GM23338 (cell line): ENCODE measurements around the gene ZNF609. TPM values are rescaled to one million over a fixed set of nuclear protein-coding genes. Genes with fewer than 3 reads are reported as not detected.

ENCODE experiments used
- ATAC-seq: fragments of 200-7000 bp; cut with Tn5 transposase; 3 replicates; pipeline ENCODE4 v1.9.1; 2020
- DNase-seq: peaks from one replicate; pipeline ENCODE4 v3.0.0-alpha.2; 2015; ENCODE audit warnings: low spot score
- H2AFZ ChIP-seq: fragments of 200-600 bp; sonication (generic); 2 replicates; pipeline ENCODE4 v1.8.0; 2016; ENCODE audit warnings: antibody characterized with exemption, mild to moderate bottlenecking, moderate library complexity
- H3F3A ChIP-seq: fragments of 200-600 bp; sonication (generic); replicated peaks from 2 replicates; pipeline ENCODE4 v1.8.0; 2017; ENCODE audit warnings: antibody characterized with exemption, mixed run types, low read depth
- H3K27ac ChIP-seq: fragments of 200-600 bp; sonication (generic); 2 replicates; pipeline ENCODE4 v1.6.1; 2016; ENCODE audit warnings: low read depth
- H3K27me3 ChIP-seq: fragments of 200-600 bp; sonication (generic); 2 replicates; pipeline ENCODE4 v1.8.0; 2016; ENCODE audit warnings: mild to moderate bottlenecking, mixed run types, moderate library complexity; ENCODE audit not compliant: insufficient read depth
- H3K36me3 ChIP-seq: fragments of 200-600 bp; sonication (generic); 2 replicates; pipeline ENCODE4 v1.8.0; 2016; ENCODE audit warnings: mild to moderate bottlenecking; ENCODE audit not compliant: insufficient read depth
- H3K4me1 ChIP-seq: fragments of 200-600 bp; sonication (generic); 2 replicates; pipeline ENCODE4 v1.8.0; 2016; ENCODE audit warnings: mild to moderate bottlenecking, moderate library complexity; ENCODE audit not compliant: insufficient read depth
- H3K4me2 ChIP-seq: fragments of 200-600 bp; sonication (generic); 2 replicates; pipeline ENCODE4 v1.7.1; 2017; ENCODE audit warnings: mixed run types
- H3K4me3 ChIP-seq: fragments of 200-600 bp; sonication (generic); 2 replicates; pipeline ENCODE4 v1.6.1; 2016; ENCODE audit warnings: mixed run types
- H3K79me2 ChIP-seq: fragments of 200-600 bp; sonication (generic); replicated peaks from 2 replicates; pipeline ENCODE4 v1.8.0; 2017; ENCODE audit warnings: mild to moderate bottlenecking; ENCODE audit not compliant: insufficient read depth
- H3K9me2 ChIP-seq: fragments of 200-600 bp; sonication (generic); 2 replicates; pipeline ENCODE4 v1.8.0; 2017; ENCODE audit not compliant: insufficient read depth
- H4K20me1 ChIP-seq: fragments of 200-600 bp; sonication (generic); replicated peaks from 2 replicates; pipeline ENCODE4 v1.8.0; 2017; ENCODE audit warnings: mild to moderate bottlenecking; ENCODE audit not compliant: insufficient read depth
- H3K27ac Mint-ChIP-seq: 2 replicates; pipeline ENCODE4 v1.8.0; 2020; ENCODE audit warnings: inconsistent platforms, mild to moderate bottlenecking, moderate library complexity, mixed read lengths
- H3K27me3 Mint-ChIP-seq: 3 replicates; pipeline ENCODE4 v1.8.0; 2022; ENCODE audit warnings: low read depth, mild to moderate bottlenecking, moderate library complexity, mixed read lengths, inconsistent platforms; ENCODE audit not compliant: insufficient read depth, poor library complexity
- H3K36me3 Mint-ChIP-seq: 3 replicates; pipeline ENCODE4 v1.8.0; 2021; ENCODE audit warnings: low read depth, mild to moderate bottlenecking, inconsistent platforms, moderate library complexity, mixed read lengths
- H3K4me1 Mint-ChIP-seq: 3 replicates; pipeline ENCODE4 v1.8.0; 2020; ENCODE audit warnings: mild to moderate bottlenecking, inconsistent platforms, mixed read lengths
- H3K4me3 Mint-ChIP-seq: 3 replicates; pipeline ENCODE4 v1.8.0; 2021; ENCODE audit warnings: moderate library complexity, mild to moderate bottlenecking, inconsistent platforms, mixed read lengths
- H3K9me3 Mint-ChIP-seq: 3 replicates; pipeline ENCODE4 v1.8.0; 2020; ENCODE audit warnings: moderate library complexity, mild to moderate bottlenecking, inconsistent platforms, mixed read lengths
- CREB1 ChIP-seq: fragments of 250-450 bp; sonication (Bioruptor Pico); IDR thresholded peaks from 2 replicates; pipeline ENCODE4 v1.5.0; 2020; ENCODE audit warnings: low read depth, mild to moderate bottlenecking, moderate library complexity
- CTCF ChIP-seq, 2 experiments: fragments of 200-600 bp in 1 of 2; sonication (generic) in 1 of 2; conservative IDR thresholded peaks; 2 replicates each; pipeline versions ENCODE4 v1.5.1 to v1.6.1; 2016 to 2017; ENCODE audit warnings: antibody characterized with exemption in 2 of 2, low read depth in 2 of 2, mild to moderate bottlenecking in 2 of 2, moderate library complexity in 1 of 2
- ETS1 ChIP-seq: IDR thresholded peaks from 2 replicates; pipeline ENCODE4 v1.6.1; 2016; ENCODE audit warnings: antibody characterized with exemption
- EZH2 ChIP-seq: fragments of 200-600 bp; sonication (generic); IDR thresholded peaks from one replicate; pipeline ENCODE4 v1.8.0; 2017; ENCODE audit warnings: antibody characterized with exemption, mild to moderate bottlenecking, low read depth; ENCODE audit not compliant: unreplicated experiment
- EZH2phosphoT487 ChIP-seq: fragments of 200-600 bp; sonication (generic); IDR thresholded peaks from one replicate; pipeline ENCODE4 v1.8.1; 2018; ENCODE audit warnings: antibody characterized with exemption; ENCODE audit not compliant: unreplicated experiment
- JUNB ChIP-seq: IDR thresholded peaks from one replicate; pipeline ENCODE4 v1.6.1; 2016; ENCODE audit warnings: antibody characterized with exemption; ENCODE audit not compliant: unreplicated experiment
- NANOG ChIP-seq: IDR thresholded peaks from 2 replicates; pipeline ENCODE4 v1.6.1; 2016; ENCODE audit warnings: antibody characterized with exemption, borderline replicate concordance
- POLR2AphosphoS5 ChIP-seq: IDR thresholded peaks from 2 replicates; pipeline ENCODE4 v1.6.1; 2016; ENCODE audit warnings: antibody characterized with exemption, low read depth
- REST ChIP-seq: IDR thresholded peaks from one replicate; pipeline ENCODE4 v1.6.1; 2018; ENCODE audit warnings: antibody characterized with exemption; ENCODE audit not compliant: unreplicated experiment
- STAT1 ChIP-seq: IDR thresholded peaks from one replicate; pipeline ENCODE4 v1.6.1; 2016; ENCODE audit warnings: antibody characterized with exemption; ENCODE audit not compliant: unreplicated experiment
- ZNF114 ChIP-seq: fragments of 250-450 bp; sonication (Bioruptor Pico); IDR thresholded peaks from 2 replicates; pipeline ENCODE4 v1.5.0; 2020; ENCODE audit warnings: mild to moderate bottlenecking, moderate library complexity
- ZNF331 ChIP-seq: fragments of 250-450 bp; sonication (Bioruptor Pico); IDR thresholded peaks from 2 replicates; pipeline ENCODE4 v1.5.0; 2020; ENCODE audit warnings: low read depth, mild to moderate bottlenecking, moderate library complexity
- polyA plus RNA-seq: library from polyadenylated mRNA; unstranded; fragments of >200 nt; fragmentation: Nextera tagmentation; extraction: Ambion mirVana; gene quantifications from 2 replicates; pipeline ENCODE4 v1.2.1, GENCODE V29; 2016
- total RNA-seq: library from RNA; depleted of rRNA; stranded (reverse); fragments of >200 nt; shearing (Covaris generic); gene quantifications from 2 replicates; pipeline ENCODE4 v1.2.3, GENCODE V29; 2014
- TF ChIP-seq, protein P1 (sequence below): fragments of 250-450 bp; sonication (Bioruptor Pico); IDR thresholded peaks from 2 replicates; pipeline ENCODE4 v1.5.0; 2020; ENCODE audit warnings: mild to moderate bottlenecking, moderate library complexity

Gene ZNF609
- total and polyA plus RNA-seq, 2 experiments from 2014 or later = 26.4 to 40.2 TPM

DNA sequence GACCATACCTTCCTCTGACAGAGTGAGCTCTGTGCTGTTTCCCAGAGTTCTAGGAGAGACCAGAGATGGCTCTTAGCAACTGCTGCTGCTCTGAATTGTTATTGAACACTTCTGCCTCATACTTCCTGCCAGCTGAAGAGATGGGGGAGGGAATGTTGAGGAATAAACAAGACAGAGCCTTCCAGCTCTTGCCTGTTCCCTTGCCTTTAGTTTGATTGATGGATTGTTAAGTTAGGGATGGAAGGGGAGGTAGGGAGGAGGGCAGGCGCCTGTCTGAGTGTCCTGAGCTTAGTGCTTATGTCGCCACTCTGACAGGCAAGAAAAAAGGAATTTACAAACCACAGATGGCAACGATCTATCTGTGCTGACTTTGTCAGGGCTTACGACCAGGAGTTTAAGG is 42.8 kb downstream of the ZNF609 start:
- Histone ChIP-seq H3K36me3 (peaks cover 7% of the 10 kb centered on the region; the same call in 1 of the 2 replicates), H2AFZ (no peak overlapping the region), H3K27me3 (no peaks in the 10 kb centered on the region), H3K4me2 (no peak overlapping the region; the same call in 1 of the 2 replicates), H3K27ac (0 out of 2 replicates have a peak overlapping the region, but pooled peaks have one; percentile 67), H3K79me2 (peaks cover 99% of the 10 kb centered on the region), H3K9me2 (no peaks in the 10 kb centered on the region), H3F3A (no peaks in the 10 kb centered on the region), H3K4me1 (peaks cover 17% of the 10 kb centered on the region), H4K20me1 (peaks cover 68% of the 10 kb centered on the region), H3K4me3 (no peak overlapping the region)
- TF ChIP-seq EZH2 (no peak), REST (no peak), EZH2phosphoT487 (no peak), ETS1 (no peak), STAT1 (no peak), JUNB (no peak), ZNF331 (no peak), NANOG (no peak), POLR2AphosphoS5 (no peak), CREB1 (CRISPR knock-in tag) (no peak), ZNF114 (no peak), CTCF (conservative IDR thresholded peaks at IDR 0.05; ENCODE audit: low read depth in 2 of 2) (no peak)
- TF ChIP-seq, protein P1, sequence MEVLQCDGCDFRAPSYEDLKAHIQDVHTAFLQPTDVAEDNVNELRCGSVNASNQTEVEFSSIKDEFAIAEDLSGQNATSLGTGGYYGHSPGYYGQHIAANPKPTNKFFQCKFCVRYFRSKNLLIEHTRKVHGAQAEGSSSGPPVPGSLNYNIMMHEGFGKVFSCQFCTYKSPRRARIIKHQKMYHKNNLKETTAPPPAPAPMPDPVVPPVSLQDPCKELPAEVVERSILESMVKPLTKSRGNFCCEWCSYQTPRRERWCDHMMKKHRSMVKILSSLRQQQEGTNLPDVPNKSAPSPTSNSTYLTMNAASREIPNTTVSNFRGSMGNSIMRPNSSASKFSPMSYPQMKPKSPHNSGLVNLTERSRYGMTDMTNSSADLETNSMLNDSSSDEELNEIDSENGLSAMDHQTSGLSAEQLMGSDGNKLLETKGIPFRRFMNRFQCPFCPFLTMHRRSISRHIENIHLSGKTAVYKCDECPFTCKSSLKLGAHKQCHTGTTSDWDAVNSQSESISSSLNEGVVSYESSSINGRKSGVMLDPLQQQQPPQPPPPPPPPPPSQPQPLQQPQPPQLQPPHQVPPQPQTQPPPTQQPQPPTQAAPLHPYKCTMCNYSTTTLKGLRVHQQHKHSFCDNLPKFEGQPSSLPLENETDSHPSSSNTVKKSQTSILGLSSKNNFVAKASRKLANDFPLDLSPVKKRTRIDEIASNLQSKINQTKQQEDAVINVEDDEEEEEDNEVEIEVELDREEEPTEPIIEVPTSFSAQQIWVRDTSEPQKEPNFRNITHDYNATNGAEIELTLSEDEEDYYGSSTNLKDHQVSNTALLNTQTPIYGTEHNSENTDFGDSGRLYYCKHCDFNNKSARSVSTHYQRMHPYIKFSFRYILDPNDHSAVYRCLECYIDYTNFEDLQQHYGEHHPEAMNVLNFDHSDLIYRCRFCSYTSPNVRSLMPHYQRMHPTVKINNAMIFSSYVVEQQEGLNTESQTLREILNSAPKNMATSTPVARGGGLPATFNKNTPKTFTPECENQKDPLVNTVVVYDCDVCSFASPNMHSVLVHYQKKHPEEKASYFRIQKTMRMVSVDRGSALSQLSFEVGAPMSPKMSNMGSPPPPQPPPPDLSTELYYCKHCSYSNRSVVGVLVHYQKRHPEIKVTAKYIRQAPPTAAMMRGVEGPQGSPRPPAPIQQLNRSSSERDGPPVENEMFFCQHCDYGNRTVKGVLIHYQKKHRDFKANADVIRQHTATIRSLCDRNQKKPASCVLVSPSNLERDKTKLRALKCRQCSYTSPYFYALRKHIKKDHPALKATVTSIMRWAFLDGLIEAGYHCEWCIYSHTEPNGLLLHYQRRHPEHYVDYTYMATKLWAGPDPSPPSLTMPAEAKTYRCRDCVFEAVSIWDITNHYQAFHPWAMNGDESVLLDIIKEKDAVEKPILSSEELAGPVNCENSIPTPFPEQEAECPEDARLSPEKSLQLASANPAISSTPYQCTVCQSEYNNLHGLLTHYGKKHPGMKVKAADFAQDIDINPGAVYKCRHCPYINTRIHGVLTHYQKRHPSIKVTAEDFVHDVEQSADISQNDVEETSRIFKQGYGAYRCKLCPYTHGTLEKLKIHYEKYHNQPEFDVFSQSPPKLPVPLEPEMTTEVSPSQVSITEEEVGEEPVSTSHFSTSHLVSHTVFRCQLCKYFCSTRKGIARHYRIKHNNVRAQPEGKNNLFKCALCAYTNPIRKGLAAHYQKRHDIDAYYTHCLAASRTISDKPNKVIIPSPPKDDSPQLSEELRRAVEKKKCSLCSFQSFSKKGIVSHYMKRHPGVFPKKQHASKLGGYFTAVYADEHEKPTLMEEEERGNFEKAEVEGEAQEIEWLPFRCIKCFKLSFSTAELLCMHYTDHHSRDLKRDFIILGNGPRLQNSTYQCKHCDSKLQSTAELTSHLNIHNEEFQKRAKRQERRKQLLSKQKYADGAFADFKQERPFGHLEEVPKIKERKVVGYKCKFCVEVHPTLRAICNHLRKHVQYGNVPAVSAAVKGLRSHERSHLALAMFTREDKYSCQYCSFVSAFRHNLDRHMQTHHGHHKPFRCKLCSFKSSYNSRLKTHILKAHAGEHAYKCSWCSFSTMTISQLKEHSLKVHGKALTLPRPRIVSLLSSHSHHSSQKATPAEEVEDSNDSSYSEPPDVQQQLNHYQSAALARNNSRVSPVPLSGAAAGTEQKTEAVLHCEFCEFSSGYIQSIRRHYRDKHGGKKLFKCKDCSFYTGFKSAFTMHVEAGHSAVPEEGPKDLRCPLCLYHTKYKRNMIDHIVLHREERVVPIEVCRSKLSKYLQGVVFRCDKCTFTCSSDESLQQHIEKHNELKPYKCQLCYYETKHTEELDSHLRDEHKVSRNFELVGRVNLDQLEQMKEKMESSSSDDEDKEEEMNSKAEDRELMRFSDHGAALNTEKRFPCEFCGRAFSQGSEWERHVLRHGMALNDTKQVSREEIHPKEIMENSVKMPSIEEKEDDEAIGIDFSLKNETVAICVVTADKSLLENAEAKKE (CRISPR knock-in tag) = no peak
- H3K27ac Mint-ChIP-seq = peak overlapping the region; percentile 13; the same call in 1 of the 2 replicates
- DNase-seq = peak; percentile 36
- H3K27me3 Mint-ChIP-seq = peaks cover 2% of the 10 kb centered on the region
- H3K36me3 Mint-ChIP-seq = peaks cover 24% of the 10 kb centered on the region
- H3K9me3 Mint-ChIP-seq = no peaks in the 10 kb centered on the region
- ATAC-seq = peak; percentile 46
- H3K4me3 Mint-ChIP-seq = no peak overlapping the region
- peaks cover 28% of the 10 kb centered on the region for H3K4me1 Mint-ChIP-seq
